Trophoblast cell (in vitro differentiated cells and primary cell): ENCODE results near the gene CPED1.

ENCODE experiments used
- DNase-seq, 2 donors: peaks; one replicate each; pipeline ENCODE4 v3.0.0-alpha.2; 2016
- H2AFZ ChIP-seq: 2 replicates; pipeline ENCODE4 v1.6.1; 2013; ENCODE audit warnings: low read length, moderate library complexity, mild to moderate bottlenecking; ENCODE audit not compliant: insufficient read depth, poor library complexity
- H2AK5ac ChIP-seq: 2 replicates; pipeline ENCODE4 v1.6.1; 2013; ENCODE audit warnings: mild to moderate bottlenecking, low read length
- H2BK120ac ChIP-seq: 2 replicates; pipeline ENCODE4 v1.6.1; 2013; ENCODE audit warnings: low read length, mild to moderate bottlenecking, moderate library complexity; ENCODE audit not compliant: insufficient read depth, poor library complexity
- H2BK12ac ChIP-seq: 2 replicates; pipeline ENCODE4 v1.6.1; 2013; ENCODE audit warnings: mild to moderate bottlenecking, low read length, moderate library complexity
- H2BK5ac ChIP-seq: 2 replicates; pipeline ENCODE4 v1.6.1; 2013; ENCODE audit warnings: low read length, low read depth, moderate library complexity, mild to moderate bottlenecking; ENCODE audit not compliant: poor library complexity
- H3K14ac ChIP-seq: 2 replicates; pipeline ENCODE4 v1.6.1; 2013; ENCODE audit warnings: mild to moderate bottlenecking, low read length
- H3K18ac ChIP-seq: 2 replicates; pipeline ENCODE4 v1.6.1; 2013; ENCODE audit warnings: mild to moderate bottlenecking, low read length
- H3K23ac ChIP-seq: 2 replicates; pipeline ENCODE4 v1.6.1; 2013; ENCODE audit warnings: low read length
- H3K27ac ChIP-seq: 2 replicates; pipeline ENCODE4 v1.5.1; 2013; ENCODE audit warnings: low read depth, mild to moderate bottlenecking, inconsistent platforms, low read length, moderate library complexity
- H3K27me3 ChIP-seq: 2 replicates; pipeline ENCODE4 v1.6.1; 2013; ENCODE audit warnings: inconsistent platforms, mild to moderate bottlenecking, low read length, moderate library complexity; ENCODE audit not compliant: insufficient read depth
- H3K36me3 ChIP-seq, 2 experiments: 1 replicate in 1 of 2; 2 replicates in 1 of 2; pipeline ENCODE4 v1.6.1; 2013; ENCODE audit warnings: low read length in 2 of 2, mild to moderate bottlenecking in 2 of 2, moderate library complexity in 1 of 2; ENCODE audit not compliant: insufficient read depth in 2 of 2, control insufficient read depth in 1 of 2
- H3K4ac ChIP-seq: 2 replicates; pipeline ENCODE4 v1.6.1; 2013; ENCODE audit warnings: low read depth, mild to moderate bottlenecking, low read length, moderate library complexity
- H3K4me1 ChIP-seq, 2 experiments: 1 replicate in 1 of 2; 2 replicates in 1 of 2; pipeline ENCODE4 v1.6.1; 2013; ENCODE audit warnings: low read length in 2 of 2, mild to moderate bottlenecking in 2 of 2, moderate library complexity in 1 of 2; ENCODE audit not compliant: insufficient read depth in 2 of 2, control insufficient read depth in 1 of 2
- H3K4me2 ChIP-seq: 2 replicates; pipeline ENCODE4 v1.6.1; 2013; ENCODE audit warnings: inconsistent platforms, mild to moderate bottlenecking, low read length, moderate library complexity
- H3K4me3 ChIP-seq: 2 replicates; pipeline ENCODE4 v1.5.1; 2013; ENCODE audit warnings: mild to moderate bottlenecking, low read depth, low read length, inconsistent platforms
- H3K79me1 ChIP-seq: one replicate; pipeline ENCODE4 v1.6.1; 2013; ENCODE audit warnings: low read length
- H3K79me2 ChIP-seq: 2 replicates; pipeline ENCODE4 v1.6.1; 2013; ENCODE audit warnings: low read length, mild to moderate bottlenecking; ENCODE audit not compliant: control insufficient read depth, insufficient read depth, poor library complexity
- H3K9ac ChIP-seq: 2 replicates; pipeline ENCODE4 v1.6.1; 2013; ENCODE audit warnings: mild to moderate bottlenecking, low read length
- H3K9me3 ChIP-seq: 2 replicates; pipeline ENCODE4 v1.6.1; 2013; ENCODE audit warnings: low read depth, mild to moderate bottlenecking, control low read depth, inconsistent platforms, low read length; ENCODE audit not compliant: insufficient read depth
- H4K12ac ChIP-seq: 2 replicates; pipeline ENCODE4 v1.6.1; 2013; ENCODE audit warnings: low read depth, mild to moderate bottlenecking, low read length, moderate library complexity
- H4K8ac ChIP-seq: 2 replicates; pipeline ENCODE4 v1.6.1; 2013; ENCODE audit warnings: low read depth, mild to moderate bottlenecking, low read length, moderate library complexity
- H4K91ac ChIP-seq: one replicate; pipeline ENCODE4 v1.6.1; 2013; ENCODE audit warnings: low read depth, mild to moderate bottlenecking, low read length, moderate library complexity
- WGBS: extraction: QIAGEN DNeasy Blood & Tissue Kit; methylation state at CpG from one replicate; pipeline ENCODE4 v1.1.7; 2013; ENCODE audit warnings: missing lambda C conversion rate; ENCODE audit not compliant: insufficient read length, insufficient coverage; ENCODE audit errors: extremely low coverage; 5-methylcytosine and 5-hydroxymethylcytosine counted together

Gene CPED1

DNA sequence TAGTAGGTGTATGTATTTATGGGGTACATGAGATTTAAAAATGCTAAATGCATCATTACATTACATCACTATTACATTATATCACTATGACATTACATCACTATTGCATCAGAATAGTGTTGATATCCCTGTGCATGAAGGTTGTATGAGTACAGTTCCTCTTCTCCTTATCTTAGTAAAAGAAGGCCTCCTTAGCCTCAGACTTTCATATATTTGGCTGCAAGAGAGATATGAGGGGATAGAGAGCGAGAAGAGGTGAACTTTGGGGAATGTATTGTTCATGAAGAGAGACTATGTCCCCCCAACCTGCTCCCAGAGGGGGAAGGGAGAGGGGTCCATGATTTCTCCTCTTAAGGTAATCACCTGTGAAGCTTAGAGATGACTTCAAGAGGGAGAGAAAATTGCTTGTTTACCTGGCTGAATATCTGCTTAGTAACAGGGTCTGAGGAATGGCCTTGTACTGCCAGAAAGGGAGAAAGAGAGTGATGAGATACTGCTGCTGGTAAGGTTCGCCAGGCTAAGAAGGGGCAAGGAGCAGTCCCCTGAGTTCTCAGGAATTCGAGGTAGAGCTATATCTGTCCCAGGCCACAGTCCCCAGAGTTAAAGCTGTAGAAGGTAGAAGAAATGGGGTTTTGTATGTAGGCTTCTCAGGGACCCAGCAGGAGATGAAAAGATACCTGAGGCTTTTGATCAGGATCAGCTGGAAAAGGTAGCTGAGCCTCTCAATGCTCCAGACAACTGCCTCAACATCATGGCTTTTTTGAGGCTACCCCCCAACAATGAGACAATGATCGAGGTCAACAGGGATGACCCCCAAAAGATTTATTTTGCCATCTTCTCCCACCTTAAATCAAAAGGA lies 171.9 kb downstream of the CPED1 start:
- H3K18ac ChIP-seq = no peak overlapping the region
- H3K27me3 ChIP-seq = no peaks in the 10 kb centered on the region
- H3K27ac ChIP-seq = no peak overlapping the region
- H3K4me2 ChIP-seq = no peak overlapping the region
- H2BK5ac ChIP-seq = no peak overlapping the region
- no peaks in the 10 kb centered on the region for H3K79me2 ChIP-seq
- DNase-seq = no peak
- no peak overlapping the region for H3K9ac ChIP-seq
- H3K14ac ChIP-seq = no peak overlapping the region
- H3K9me3 ChIP-seq = no peaks in the 10 kb centered on the region
- H3K4me1 ChIP-seq = no peaks in the 10 kb centered on the region
- H2AK5ac ChIP-seq = no peak overlapping the region
- no peak overlapping the region for H4K8ac ChIP-seq
- no peak overlapping the region for H3K23ac ChIP-seq
- no peak overlapping the region for H3K4me3 ChIP-seq
- WGBS = no CpG with 5 or more reads among the region's 4 CpGs
- no peak overlapping the region for H2BK12ac ChIP-seq
- no peak overlapping the region for H4K12ac ChIP-seq
- no peak overlapping the region for H2AFZ ChIP-seq
- no peak overlapping the region for H3K4ac ChIP-seq
- no peaks in the 10 kb centered on the region for H3K36me3 ChIP-seq
- no peak overlapping the region for H4K91ac ChIP-seq
- H2BK120ac ChIP-seq = no peak overlapping the region
- H3K79me1 ChIP-seq = no peaks in the 10 kb centered on the region

DNA sequence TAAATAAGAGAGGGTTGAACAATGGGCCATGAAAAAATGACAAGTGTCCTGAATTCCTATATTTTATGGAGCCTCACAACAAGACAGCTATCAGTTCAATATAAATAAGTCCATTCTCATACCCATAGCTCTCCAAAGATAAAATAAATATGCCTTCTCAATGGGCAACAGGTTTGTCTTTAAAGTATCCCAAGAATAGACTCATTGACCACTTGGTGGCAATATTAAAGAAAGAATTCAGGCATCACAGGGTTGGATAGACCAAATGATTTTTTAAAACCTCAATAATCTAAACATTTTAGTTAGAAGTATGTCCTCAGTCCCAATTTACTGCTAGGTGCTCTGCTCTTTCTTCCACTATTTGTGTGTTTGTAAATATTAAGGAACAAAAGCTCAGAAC lies 175.2 kb downstream of the CPED1 start:
- Histone ChIP-seq H3K4ac (no peak overlapping the region), H2BK120ac (no peak overlapping the region), H2AK5ac (no peak overlapping the region), H4K8ac (no peak overlapping the region), H2BK12ac (no peak overlapping the region), H3K18ac (no peak overlapping the region), H3K4me2 (no peak overlapping the region), H3K9me3 (no peaks in the 10 kb centered on the region), H3K79me1 (no peaks in the 10 kb centered on the region), H3K27ac (no peak overlapping the region), H3K27me3 (no peaks in the 10 kb centered on the region), H3K14ac (no peak overlapping the region), H3K79me2 (no peaks in the 10 kb centered on the region), H3K23ac (no peak overlapping the region), H3K9ac (no peak overlapping the region), H3K4me1 (no peaks in the 10 kb centered on the region), H4K91ac (no peak overlapping the region), H3K4me3 (no peak overlapping the region), H2AFZ (no peak overlapping the region), H4K12ac (no peak overlapping the region), H3K36me3 (no peaks in the 10 kb centered on the region), H2BK5ac (no peak overlapping the region)
- DNase-seq = no peak

DNA sequence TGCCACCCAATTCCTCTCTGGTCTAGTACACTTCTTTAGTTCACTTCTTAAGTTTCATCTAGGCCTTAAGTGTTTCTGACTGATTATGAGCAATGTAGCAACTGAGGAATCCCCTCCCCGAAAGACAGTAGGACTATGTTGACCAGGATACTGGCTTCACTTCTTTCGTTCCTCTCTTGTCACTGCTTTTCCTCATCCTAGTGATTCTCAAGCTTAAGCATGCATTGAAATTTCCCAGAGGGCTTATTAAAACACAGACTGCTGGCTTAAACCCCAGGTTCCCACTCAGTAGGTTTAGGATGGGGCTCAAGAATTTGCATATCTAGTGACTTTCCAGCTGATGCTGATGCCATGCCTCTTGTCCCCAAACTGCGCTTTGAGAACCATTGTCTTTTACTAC lies 175.7 kb downstream of the CPED1 start:
- Histone ChIP-seq H2AK5ac (no peak overlapping the region), H2BK12ac (no peak overlapping the region), H3K9ac (no peak overlapping the region), H3K4me2 (no peak overlapping the region), H3K18ac (no peak overlapping the region), H4K12ac (no peak overlapping the region), H3K4me1 (no peaks in the 10 kb centered on the region), H4K91ac (no peak overlapping the region), H3K27ac (no peak overlapping the region), H3K4me3 (no peak overlapping the region), H3K14ac (no peak overlapping the region), H2AFZ (no peak overlapping the region), H3K79me2 (no peaks in the 10 kb centered on the region), H2BK120ac (no peak overlapping the region), H3K23ac (no peak overlapping the region), H4K8ac (no peak overlapping the region), H2BK5ac (no peak overlapping the region), H3K4ac (no peak overlapping the region), H3K27me3 (no peaks in the 10 kb centered on the region), H3K36me3 (no peaks in the 10 kb centered on the region), H3K79me1 (no peaks in the 10 kb centered on the region), H3K9me3 (no peaks in the 10 kb centered on the region)
- no peak for DNase-seq
- no CpG with 5 or more reads among the region's 3 CpGs for WGBS

DNA sequence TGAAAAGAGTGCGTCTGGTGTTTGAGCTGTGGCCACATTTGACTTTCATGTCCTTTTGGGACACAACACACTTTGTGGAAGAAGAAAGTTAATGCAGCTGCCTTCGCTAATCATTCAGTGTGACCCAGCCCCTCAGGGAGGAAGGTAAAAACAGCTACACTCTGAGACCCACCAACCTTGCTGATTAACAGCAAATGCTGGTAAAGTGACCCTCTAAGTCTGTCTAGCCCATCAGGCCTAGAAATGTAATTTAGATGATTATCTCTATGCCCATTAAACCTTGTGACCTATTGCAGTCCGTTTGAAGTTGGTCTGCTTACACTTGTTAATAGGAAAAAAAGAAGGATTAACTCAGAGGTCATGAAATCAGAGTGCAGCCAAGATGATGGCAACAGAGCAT lies 178.4 kb downstream of the CPED1 start:
- Histone ChIP-seq H3K4me1 (no peaks in the 10 kb centered on the region), H3K23ac (no peak overlapping the region), H3K27me3 (no peaks in the 10 kb centered on the region), H3K9me3 (no peaks in the 10 kb centered on the region), H2BK12ac (no peak overlapping the region), H3K18ac (no peak overlapping the region), H3K27ac (no peak overlapping the region), H2AK5ac (no peak overlapping the region), H2AFZ (no peak overlapping the region), H4K91ac (no peak overlapping the region), H3K4me3 (no peak overlapping the region), H3K79me1 (no peaks in the 10 kb centered on the region), H4K12ac (no peak overlapping the region), H4K8ac (no peak overlapping the region), H3K4me2 (no peak overlapping the region), H3K79me2 (no peaks in the 10 kb centered on the region), H2BK120ac (no peak overlapping the region), H2BK5ac (no peak overlapping the region), H3K14ac (no peak overlapping the region), H3K36me3 (no peaks in the 10 kb centered on the region), H3K4ac (no peak overlapping the region), H3K9ac (no peak overlapping the region)
- no peak for DNase-seq
- no CpG with 5 or more reads among the region's 3 CpGs for WGBS
